WTC11 (cell line): ENCODE results near the gene LRRFIP1. TPM values are rescaled to one million over a fixed set of nuclear protein-coding genes. Genes with fewer than 3 reads are reported as not detected.

Experiments
- ATAC-seq: fragments of 200-7000 bp; cut with Tn5 transposase; 2 replicates; pipeline ENCODE4 v1.10.0; 2021; ENCODE audit warnings: mild to moderate bottlenecking, moderate library complexity
- CTCF ChIA-PET: fragments of 300-600 bp; sonication (Branson Sonifier 250); formaldehyde crosslinking; loops from one replicate; lab custom pipeline; 2021; ENCODE audit warnings: antibody characterized with exemption; lab: Charles Lee
- POLR2A ChIA-PET: fragments of 350-600 bp; sonication (Branson Sonifier 250); formaldehyde crosslinking; loops from one replicate; lab custom pipeline; 2021; ENCODE audit warnings: antibody characterized with exemption; lab: Charles Lee
- DNase-seq: peaks from one replicate; pipeline ENCODE4 v3.0.0; 2021; ENCODE audit warnings: low spot score
- H3K27ac Mint-ChIP-seq: 2 replicates; pipeline ENCODE4 v1.8.0; 2021; ENCODE audit warnings: mixed read lengths
- H3K27me3 Mint-ChIP-seq: 2 replicates; pipeline ENCODE4 v1.8.0; 2021; ENCODE audit warnings: low read depth, mild to moderate bottlenecking, moderate library complexity, mixed read lengths
- H3K36me3 Mint-ChIP-seq: 2 replicates; pipeline ENCODE4 v1.8.0; 2021; ENCODE audit warnings: mixed read lengths
- H3K4me1 Mint-ChIP-seq: 2 replicates; pipeline ENCODE4 v1.8.0; 2022; ENCODE audit warnings: mixed read lengths
- H3K4me3 Mint-ChIP-seq: 2 replicates; pipeline ENCODE4 v1.8.0; 2021; ENCODE audit warnings: mild to moderate bottlenecking, moderate library complexity, mixed read lengths
- H3K9me3 Mint-ChIP-seq: 2 replicates; pipeline ENCODE4 v1.8.0; 2021; ENCODE audit warnings: mixed read lengths
- ATF3 ChIP-seq: sonication (generic); formaldehyde crosslinking; conservative IDR thresholded peaks from 2 replicates; pipeline ENCODE4 v1.8.1; 2022; ENCODE audit warnings: mild to moderate bottlenecking, missing genetic modification reagents
- E2F5 ChIP-seq: sonication (generic); formaldehyde crosslinking; IDR thresholded peaks from 2 replicates; pipeline ENCODE4 v1.8.1; 2022; ENCODE audit warnings: mild to moderate bottlenecking, moderate library complexity, missing genetic modification reagents
- ELF4 ChIP-seq: sonication (generic); formaldehyde crosslinking; IDR thresholded peaks from 2 replicates; pipeline ENCODE4 v1.8.1; 2022; ENCODE audit warnings: low read depth, mild to moderate bottlenecking, moderate library complexity, missing genetic modification reagents
- FOXP4 ChIP-seq: sonication (generic); formaldehyde crosslinking; IDR thresholded peaks from 2 replicates; pipeline ENCODE4 v1.8.0; 2022; ENCODE audit warnings: mild to moderate bottlenecking, missing genetic modification reagents
- IRF2 ChIP-seq: sonication (generic); formaldehyde crosslinking; IDR thresholded peaks from 2 replicates; pipeline ENCODE4 v1.8.0; 2022; ENCODE audit warnings: low read depth, missing genetic modification reagents, borderline replicate concordance
- JUN ChIP-seq: sonication (generic); formaldehyde crosslinking; IDR thresholded peaks from 2 replicates; pipeline ENCODE4 v1.8.0; 2023; ENCODE audit warnings: mild to moderate bottlenecking, missing genetic modification reagents
- KAT7 ChIP-seq: sonication (generic); formaldehyde crosslinking; IDR thresholded peaks from 2 replicates; pipeline ENCODE4 v1.8.1; 2023; ENCODE audit warnings: missing genetic modification reagents, mild to moderate bottlenecking, borderline replicate concordance
- MLX ChIP-seq: sonication (generic); formaldehyde crosslinking; IDR thresholded peaks from 2 replicates; pipeline ENCODE4 v1.8.1; 2023; ENCODE audit warnings: mild to moderate bottlenecking, missing genetic modification reagents, moderate library complexity
- MYBL2 ChIP-seq: sonication (generic); formaldehyde crosslinking; IDR thresholded peaks from 2 replicates; pipeline ENCODE4 v1.8.1; 2023; ENCODE audit warnings: mild to moderate bottlenecking, moderate library complexity, missing genetic modification reagents
- NR1H2 ChIP-seq: sonication (generic); formaldehyde crosslinking; IDR thresholded peaks from 2 replicates; pipeline ENCODE4 v1.9.0; 2021; ENCODE audit warnings: mild to moderate bottlenecking, moderate library complexity, missing genetic modification reagents
- NR2C2 ChIP-seq: sonication (generic); formaldehyde crosslinking; IDR thresholded peaks from 2 replicates; pipeline ENCODE4 v1.8.0; 2022; ENCODE audit warnings: mild to moderate bottlenecking, missing genetic modification reagents
- OVOL2 ChIP-seq: fragments of 250-450 bp; sonication (Bioruptor Pico); IDR thresholded peaks from 2 replicates; pipeline ENCODE4 v1.9.0; 2021; ENCODE audit warnings: mild to moderate bottlenecking, borderline replicate concordance
- PRDM15 ChIP-seq: sonication (generic); formaldehyde crosslinking; IDR thresholded peaks from 2 replicates; pipeline ENCODE4 v1.8.0; 2022; ENCODE audit warnings: missing genetic modification reagents
- SMAD4 ChIP-seq: sonication (generic); formaldehyde crosslinking; IDR thresholded peaks from 2 replicates; pipeline ENCODE4 v1.8.0; 2022; ENCODE audit warnings: mild to moderate bottlenecking, missing genetic modification reagents
- SOX15 ChIP-seq: fragments of 250-450 bp; sonication (Bioruptor Pico); IDR thresholded peaks from 2 replicates; pipeline ENCODE4 v1.9.0; 2021; ENCODE audit warnings: mild to moderate bottlenecking
- TCF7 ChIP-seq: sonication (generic); formaldehyde crosslinking; IDR thresholded peaks from 2 replicates; pipeline ENCODE4 v1.8.0; 2022; ENCODE audit warnings: mild to moderate bottlenecking, low read depth, missing genetic modification reagents, moderate library complexity
- USF2 ChIP-seq: sonication (generic); formaldehyde crosslinking; IDR thresholded peaks from 2 replicates; pipeline ENCODE4 v1.8.1; 2023; ENCODE audit warnings: mild to moderate bottlenecking, missing genetic modification reagents, moderate library complexity
- ZNF138 ChIP-seq: sonication (generic); formaldehyde crosslinking; conservative IDR thresholded peaks from 2 replicates; pipeline ENCODE4 v1.8.1; 2022; ENCODE audit warnings: mild to moderate bottlenecking, moderate library complexity, missing genetic modification reagents
- ZNF281 ChIP-seq: sonication (generic); formaldehyde crosslinking; IDR thresholded peaks from 2 replicates; pipeline ENCODE4 v1.8.0; 2023; ENCODE audit warnings: mild to moderate bottlenecking, missing genetic modification reagents
- total RNA-seq: library from RNA; stranded (reverse); gene quantifications from 3 replicates; pipeline ENCODE4 v1.2.3, GENCODE V29; 2021

Gene LRRFIP1
- total RNA-seq, 1 experiment from 2014 or later, result 88.4 TPM

GRCh38 chr2:237798236-237799059 is 171.1 kb downstream of the LRRFIP1 start, which contains the start of gene RBM44:
RBM44 (plus strand) TSS chr2:237798779; CDS start chr2:237813610, 14,831 bp downstream.
- Mint-ChIP-seq H3K27ac (no peak within 1 kb of the TSS; the same call in 1 of the 2 replicates), H3K4me3 (no peak within 1 kb of the TSS)
- POLR2A ChIA-PET, result no interaction called here
- TF ChIP-seq PRDM15 (CRISPR knock-in tag), result peak; percentile 57
- no peak for TF ChIP-seq JUN (CRISPR knock-in tag)
- TF ChIP-seq, all 79 proteins: peak for 1
- ATAC-seq (peak; percentile 87), DNase-seq (peak; percentile 29)
- H3K27me3 Mint-ChIP-seq, result no peaks in the 10 kb centered on the region
- no peaks in the 10 kb centered on the region for H3K9me3 Mint-ChIP-seq
- CTCF ChIA-PET, result interaction anchor here (1.2 to 1.3 kb wide), 2 partner anchors 23 to 227 kb away, joined by 3 read pairs; no protein-coding TSS in a partner anchor
- H3K36me3 Mint-ChIP-seq, result no peaks in the 10 kb centered on the region
- no peaks in the 10 kb centered on the region for H3K4me1 Mint-ChIP-seq

GRCh38 chr2:237799060-237799428 is 171.7 kb downstream of the LRRFIP1 start:
- DNase-seq, result no peak
- POLR2A ChIA-PET, result no interaction called here
- Mint-ChIP-seq H3K4me1 (no peaks in the 10 kb centered on the region), H3K27ac (no peak overlapping the region; the same call in 1 of the 2 replicates), H3K36me3 (no peaks in the 10 kb centered on the region), H3K4me3 (no peak overlapping the region)
- CTCF ChIA-PET, result interaction anchor here (1.2 to 1.3 kb wide), 2 partner anchors 24 to 227 kb away, joined by 3 read pairs; no protein-coding TSS in a partner anchor
- no peak; the same call in 1 of the 2 replicates for ATAC-seq
- TF ChIP-seq SOX15 (CRISPR knock-in tag) (no peak), NR2C2 (CRISPR knock-in tag) (no peak), ELF4 (no peak), OVOL2 (no peak), KAT7 (CRISPR knock-in tag) (no peak), MYBL2 (CRISPR knock-in tag) (no peak), SMAD4 (CRISPR knock-in tag) (no peak), ZNF281 (no peak), E2F5 (CRISPR knock-in tag) (no peak), ATF3 (no peak), TCF7 (CRISPR knock-in tag) (no peak)
- TF ChIP-seq, all 79 proteins: peak for 0
- no peaks in the 10 kb centered on the region for H3K27me3 Mint-ChIP-seq
- no peaks in the 10 kb centered on the region for H3K9me3 Mint-ChIP-seq

GRCh38 chr2:237801466-237801865 is 174.1 kb downstream of the LRRFIP1 start:
- DNase-seq (no peak), ATAC-seq (no peak)
- Mint-ChIP-seq H3K4me3 (no peak overlapping the region), H3K27me3 (no peaks in the 10 kb centered on the region), H3K27ac (no peak overlapping the region), H3K4me1 (no peaks in the 10 kb centered on the region), H3K36me3 (no peaks in the 10 kb centered on the region), H3K9me3 (no peaks in the 10 kb centered on the region)
- ChIA-PET POLR2A (no interaction called here), CTCF (no interaction called here)
- TF ChIP-seq USF2 (CRISPR knock-in tag) (no peak), IRF2 (CRISPR knock-in tag) (no peak), NR1H2 (CRISPR knock-in tag) (no peak), KAT7 (CRISPR knock-in tag) (no peak), FOXP4 (no peak), MLX (CRISPR knock-in tag) (no peak), ZNF138 (CRISPR knock-in tag) (no peak)
